Measurements from ENCODE around the gene SIGMAR1. TPM values are rescaled to one million over a fixed set of nuclear protein-coding genes. Genes with fewer than 3 reads are reported as not detected.
A peak's percentile ranks its signal among the peaks of the same experiment; 100 is the strongest.

Gene SIGMAR1
- total and polyA plus RNA-seq, 10 donors = 19.4 to 39.7 (median 27.6) TPM

- Histone ChIP-seq H3K4me3 (no peak overlapping the region), H3K9me3 (no peaks in the 10 kb centered on the region), H3K27me3 (replicated peaks in 1 of 7) (peaks cover 17 to 83% (median 76%) of the 10 kb centered on the region in 7 donors), H3K4me1 (peaks cover 3 to 56% (median 41%) of the 10 kb centered on the region in 6 donors), H3K27ac (no peak overlapping the region), H3K36me3 (no peaks in the 10 kb centered on the region)
- TF ChIP-seq POLR2AphosphoS5 (IDR thresholded peaks at IDR 0.05) = no peak
- TF ChIP-seq CTCF (IDR thresholded peaks at IDR 0.05 in 8 of 11, conservative IDR thresholded peaks at IDR 0.05 in 3 of 11) = no peak
- intact Hi-C loops (cut with DNase I; ENCODE audit: low total_unique reads) = no loop called here
- WGBS, 5 donors = 15 to 26% (median 21%) methylated on average over 26 to 39 of the region's 39 CpGs
- no peak for DNase-seq
Observed at GRCh38 chr9:34624475-34625185, 13.0 kb downstream of the SIGMAR1 start.

GRCh38 chr9:34623374-34624235, 14.0 kb downstream of the SIGMAR1 start:
- peaks cover 5 to 56% (median 40%) of the 10 kb centered on the region in 6 donors for H3K4me1 ChIP-seq
- H3K4me3 ChIP-seq = peak overlapping the region in 2 of 8 donors; percentile 25 to 57
- no peak for TF ChIP-seq POLR2A (IDR thresholded peaks at IDR 0.05)
- TF ChIP-seq POLR2AphosphoS5 (IDR thresholded peaks at IDR 0.05) = peak in 1 of 3 donors; percentile 24
- H3K9me3 ChIP-seq = no peaks in the 10 kb centered on the region
- WGBS, 5 donors = 5 to 13% (median 9%) methylated on average over 18 to 63 of the region's 63 CpGs
- peaks cover 0 to 3% (median 0%) of the 10 kb centered on the region in 6 donors for H3K36me3 ChIP-seq
- peaks cover 17 to 73% (median 65%) of the 10 kb centered on the region in 7 donors for H3K27me3 ChIP-seq (replicated peaks in 1 of 7)
- H3K27ac ChIP-seq = no peak overlapping the region
- intact Hi-C loops (cut with DNase I; ENCODE audit: low total_unique reads) = no loop called here
- peak; percentile 81 for DNase-seq

- Histone ChIP-seq H3K36me3 (peaks cover 7 to 36% (median 30%) of the 10 kb centered on the region in 6 donors), H3K9me3 (no peaks in the 10 kb centered on the region), H3K4me1 (peaks cover 5 to 45% (median 31%) of the 10 kb centered on the region in 6 donors), H3K27me3 (replicated peaks in 1 of 7) (peaks cover 10 to 40% (median 33%) of the 10 kb centered on the region in 7 donors), H3K27ac (peak within 1 kb of the TSS in 7 of 8 donors; percentile 4 to 83 (median 71)), H3K4me3 (peak within 1 kb of the TSS; percentile 52 to 96 (median 78))
- intact Hi-C loops (cut with DNase I; ENCODE audit: low total_unique reads) = no loop called here
- TF ChIP-seq POLR2AphosphoS5 (IDR thresholded peaks at IDR 0.05) = peak; percentile 84 to 87 (median 87)
- no peak for TF ChIP-seq POLR2A (IDR thresholded peaks at IDR 0.05)
- 4 to 12% (median 6%) methylated on average over 19 to 43 of the region's 43 CpGs for WGBS, 5 donors
- DNase-seq = peak; percentile 97
Observed at GRCh38 chr9:34620061-34620994, 17.3 kb downstream of the SIGMAR1 start, which contains the start of gene DCTN3. Gene DCTN3 (minus strand): TSS chr9:34620495. CDS start chr9:34620464, 31 bp downstream.

GRCh38 chr9:34615132-34615531, 22.5 kb downstream of the SIGMAR1 start:
- WGBS, 5 donors = 92 to 98% (median 97%) methylated on average over 2 of the region's 2 CpGs
- Histone ChIP-seq H3K9me3 (no peaks in the 10 kb centered on the region), H3K4me1 (peaks cover 3 to 45% (median 36%) of the 10 kb centered on the region in 6 donors), H3K36me3 (peaks cover 7 to 56% (median 43%) of the 10 kb centered on the region in 6 donors), H3K4me3 (no peak overlapping the region), H3K27ac (no peak overlapping the region), H3K27me3 (replicated peaks in 1 of 7) (no peaks in the 10 kb centered on the region)
- no peak for TF ChIP-seq POLR2AphosphoS5 (IDR thresholded peaks at IDR 0.05)
- no peak for TF ChIP-seq POLR2A (IDR thresholded peaks at IDR 0.05)
- TF ChIP-seq CTCF (IDR thresholded peaks at IDR 0.05 in 8 of 11, conservative IDR thresholded peaks at IDR 0.05 in 3 of 11) = no peak
- intact Hi-C loops (cut with DNase I; ENCODE audit: low total_unique reads) = no loop called here
- no peak for DNase-seq

Measured in spleen (tissue), 11 donors.